ENCODE measurements around the gene GSG1L. TPM values are rescaled to one million over a fixed set of nuclear protein-coding genes. Genes with fewer than 3 reads are reported as not detected.

GSG1L gene
- total RNA-seq, 2 experiments from 2014 or later, result not detected

DNA sequence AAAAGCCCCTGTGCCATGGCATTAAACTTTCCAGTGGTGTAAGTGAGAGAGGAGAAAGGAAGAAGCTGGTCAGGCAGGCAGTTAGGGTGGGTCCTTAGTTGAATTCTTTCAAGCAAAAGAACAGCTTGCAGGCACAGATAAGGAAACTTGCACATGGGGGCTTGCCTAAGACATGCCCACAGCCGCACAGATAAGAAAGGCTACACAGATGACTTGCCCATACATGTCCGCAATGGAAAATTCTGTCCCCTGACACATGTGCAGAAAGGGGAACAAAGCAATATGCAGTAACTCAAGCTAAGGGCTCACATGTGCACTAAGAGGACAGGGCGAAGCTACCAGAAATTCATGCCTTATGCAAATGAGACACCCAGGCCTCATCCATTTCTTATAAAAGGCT lies 69.9 kb downstream of the GSG1L start:
- no peak for ATAC-seq
- Mint-ChIP-seq H3K27me3 (no peaks in the 10 kb centered on the region), H3K4me3 (no peak overlapping the region), H3K9me3 (no peaks in the 10 kb centered on the region), H3K27ac (no peak overlapping the region), H3K36me3 (ENCODE audit: low read depth) (no peaks in the 10 kb centered on the region), H3K4me1 (ENCODE audit: low read depth) (peaks cover 12% of the 10 kb centered on the region)
- intact Hi-C loops (cut with micrococcal nuclease), result no loop called here
- CTCF ChIA-PET, result no interaction called here
- TF ChIP-seq, protein P1, sequence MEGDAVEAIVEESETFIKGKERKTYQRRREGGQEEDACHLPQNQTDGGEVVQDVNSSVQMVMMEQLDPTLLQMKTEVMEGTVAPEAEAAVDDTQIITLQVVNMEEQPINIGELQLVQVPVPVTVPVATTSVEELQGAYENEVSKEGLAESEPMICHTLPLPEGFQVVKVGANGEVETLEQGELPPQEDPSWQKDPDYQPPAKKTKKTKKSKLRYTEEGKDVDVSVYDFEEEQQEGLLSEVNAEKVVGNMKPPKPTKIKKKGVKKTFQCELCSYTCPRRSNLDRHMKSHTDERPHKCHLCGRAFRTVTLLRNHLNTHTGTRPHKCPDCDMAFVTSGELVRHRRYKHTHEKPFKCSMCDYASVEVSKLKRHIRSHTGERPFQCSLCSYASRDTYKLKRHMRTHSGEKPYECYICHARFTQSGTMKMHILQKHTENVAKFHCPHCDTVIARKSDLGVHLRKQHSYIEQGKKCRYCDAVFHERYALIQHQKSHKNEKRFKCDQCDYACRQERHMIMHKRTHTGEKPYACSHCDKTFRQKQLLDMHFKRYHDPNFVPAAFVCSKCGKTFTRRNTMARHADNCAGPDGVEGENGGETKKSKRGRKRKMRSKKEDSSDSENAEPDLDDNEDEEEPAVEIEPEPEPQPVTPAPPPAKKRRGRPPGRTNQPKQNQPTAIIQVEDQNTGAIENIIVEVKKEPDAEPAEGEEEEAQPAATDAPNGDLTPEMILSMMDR (IDR thresholded peaks at IDR 0.05), result no peak
- no peak for DNase-seq
- POLR2A ChIA-PET, result no interaction called here

GRCh38 chr16:27991876-27992275 lies 71.6 kb downstream of the GSG1L start:
- intact Hi-C loops (cut with micrococcal nuclease), result no loop called here
- ChIA-PET POLR2A (no interaction called here), CTCF (interaction anchor here (1.3 kb wide), 1 partner anchor 19 kb away, joined by 3 read pairs; no protein-coding TSS in a partner anchor)
- TF ChIP-seq, protein P1 (IDR thresholded peaks at IDR 0.05), result no peak
- Mint-ChIP-seq H3K27me3 (no peaks in the 10 kb centered on the region), H3K27ac (no peak overlapping the region), H3K9me3 (no peaks in the 10 kb centered on the region), H3K4me3 (no peak overlapping the region), H3K36me3 (ENCODE audit: low read depth) (no peaks in the 10 kb centered on the region), H3K4me1 (ENCODE audit: low read depth) (peaks cover 12% of the 10 kb centered on the region)
- DNase-seq, result no peak
- ATAC-seq, result no peak

- H3K4me1 Mint-ChIP-seq (ENCODE audit: low read depth), result no peaks in the 10 kb centered on the region
- no peak overlapping the region for H3K27ac Mint-ChIP-seq
- peaks cover 2% of the 10 kb centered on the region for H3K27me3 Mint-ChIP-seq
- ChIA-PET CTCF (interaction anchor here (1.3 kb wide), 1 partner anchor 232 kb away, joined by 3 read pairs; no protein-coding TSS in a partner anchor), POLR2A (no interaction called here)
- H3K36me3 Mint-ChIP-seq (ENCODE audit: low read depth), result no peaks in the 10 kb centered on the region
- no peak for DNase-seq
- intact Hi-C loops (cut with micrococcal nuclease), result no loop called here
- TF ChIP-seq, protein P1 (IDR thresholded peaks at IDR 0.05), result no peak
- H3K9me3 Mint-ChIP-seq, result peaks cover 7% of the 10 kb centered on the region
- H3K4me3 Mint-ChIP-seq, result no peak overlapping the region
- ATAC-seq, result no peak
These were observed 77.5 kb downstream of the GSG1L start for GRCh38 chr16:27985981-27986380.

DNA sequence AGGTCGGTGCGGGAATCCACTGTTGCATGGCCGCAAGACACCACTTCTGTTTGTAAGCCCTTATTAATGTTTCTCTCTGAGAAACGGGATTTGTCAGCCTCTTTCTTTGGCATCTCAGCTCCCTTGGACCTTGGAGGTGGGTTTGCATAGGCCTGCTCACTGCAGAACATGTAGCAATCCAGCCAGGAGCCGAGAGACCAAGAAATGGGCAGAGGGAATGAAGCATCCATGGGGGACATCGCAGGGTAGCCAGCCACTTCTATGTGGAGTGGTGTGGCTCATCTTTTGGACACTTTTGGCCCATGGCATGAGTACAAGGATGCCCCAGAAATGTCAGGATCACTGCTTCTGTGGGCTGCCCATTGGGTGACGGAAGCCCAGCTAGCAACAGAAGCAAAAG lies 79.4 kb downstream of the GSG1L start:
- intact Hi-C loops (cut with micrococcal nuclease), result no loop called here
- Mint-ChIP-seq H3K4me1 (ENCODE audit: low read depth) (no peaks in the 10 kb centered on the region), H3K36me3 (ENCODE audit: low read depth) (no peaks in the 10 kb centered on the region), H3K27me3 (peaks cover 2% of the 10 kb centered on the region), H3K4me3 (no peak overlapping the region), H3K9me3 (peaks cover 7% of the 10 kb centered on the region), H3K27ac (no peak overlapping the region)
- POLR2A ChIA-PET, result no interaction called here
- TF ChIP-seq, protein P1 (IDR thresholded peaks at IDR 0.05), result no peak
- DNase-seq (no peak), ATAC-seq (no peak)
- CTCF ChIA-PET, result interaction anchor here (1.7 kb wide), 1 partner anchor 11 kb away, joined by 8 read pairs; no protein-coding TSS in a partner anchor

GRCh38 chr16:27983244-27983643 lies 80.3 kb downstream of the GSG1L start:
- Mint-ChIP-seq H3K4me1 (ENCODE audit: low read depth) (no peaks in the 10 kb centered on the region), H3K27ac (no peak overlapping the region), H3K27me3 (peaks cover 4% of the 10 kb centered on the region), H3K4me3 (no peak overlapping the region), H3K36me3 (ENCODE audit: low read depth) (no peaks in the 10 kb centered on the region), H3K9me3 (peaks cover 7% of the 10 kb centered on the region)
- POLR2A ChIA-PET, result no interaction called here
- TF ChIP-seq, protein P1 (IDR thresholded peaks at IDR 0.05), result no peak
- DNase-seq, result no peak
- intact Hi-C loops (cut with micrococcal nuclease), result no loop called here
- ATAC-seq, result no peak
- CTCF ChIA-PET, result interaction anchor here (1.1 to 1.7 kb wide), 2 partner anchors 10 to 87 kb away, joined by 7 to 8 read pairs; no protein-coding TSS in a partner anchor

All from activated CD8-positive, alpha-beta T cell treated with anti-CD3 and anti-CD28 coated beads for 36 hours (primary cell).